ENCODE measurements around the gene MGMT. TPM values are rescaled to one million over a fixed set of nuclear protein-coding genes. Genes with fewer than 3 reads are reported as not detected.

MGMT gene
- total RNA-seq, 1 donor from 2014 or later: 15.8 TPM

- DNase-seq (ENCODE audit: low spot score): no peak
These were observed 349.0 kb downstream of the MGMT start for GRCh38 chr10:129815898-129816655.

- DNase-seq (ENCODE audit: low spot score): no peak
These were observed 349.6 kb downstream of the MGMT start for GRCh38 chr10:129816656-129817045.

Measured in mesenteric fat pad (tissue), 1 donor.